Thyroid gland (tissue), 4 donors: ENCODE measurements around the gene SHC4. TPM values are rescaled to one million over a fixed set of nuclear protein-coding genes. Genes with fewer than 3 reads are reported as not detected.

Experiments used
- DNase-seq, 2 donors: peaks; one replicate each; pipeline ENCODE4 v3.0.0-alpha.2; 2019
- H3K27ac ChIP-seq, 3 donors: fragments of 200-600 bp; sonication (generic); 1 replicate in 2 of 3; 2 replicates in 1 of 3; pipeline ENCODE4 v1.5.1; 2016 to 2019; ENCODE audit warnings: mild to moderate bottlenecking in 1 of 3, moderate library complexity in 1 of 3
- H3K27me3 ChIP-seq: fragments of 200-600 bp; sonication (generic); one replicate; pipeline ENCODE4 v1.5.1; 2019
- H3K36me3 ChIP-seq, 2 donors: fragments of 200-600 bp; sonication (generic); one replicate each; pipeline ENCODE4 v1.5.1; 2016 to 2019
- H3K4me1 ChIP-seq, 2 donors: fragments of 200-600 bp; sonication (generic); one replicate each; pipeline ENCODE4 v1.5.1; 2017 to 2019
- H3K4me3 ChIP-seq, 3 donors: fragments of 200-600 bp; sonication (generic); replicated peaks in 1 of 3; 1 replicate in 2 of 3; 2 replicates in 1 of 3; pipeline ENCODE4 v1.5.1; 2016; ENCODE audit warnings: mild to moderate bottlenecking in 1 of 3
- H3K9me3 ChIP-seq: fragments of 200-600 bp; sonication (generic); one replicate; pipeline ENCODE4 v1.5.1; 2017
- POLR2A ChIP-seq, 2 donors: fragments of 450-650 bp; IDR thresholded peaks; one replicate each; pipeline ENCODE4 v1.6.1; 2017; ENCODE audit warnings: antibody characterized with exemption in 2 of 2, mild to moderate bottlenecking in 2 of 2, moderate library complexity in 1 of 2
- WGBS, 2 donors: methylation state at CpG; one replicate each; pipeline ENCODE4 v1.1.5; 2017; 5-methylcytosine and 5-hydroxymethylcytosine counted together
- intact Hi-C: fragments of 100-400 bp; cut with DNase I; formaldehyde crosslinking; loops from one replicate; pipeline ENCODE4 v1.15.1; 2023
- total RNA-seq, 4 donors: library from RNA; depleted of rRNA; stranded (reverse); fragments of >200 nt; gene quantifications; one replicate each; pipeline ENCODE4 v1.2.3, GENCODE V29; 2016
- TF ChIP-seq, protein P1 (sequence below), 6 experiments: fragments of 200-600 bp in 3 of 6; fragments of 450-650 bp in 3 of 6; sonication (generic) in 3 of 6; IDR thresholded peaks; one replicate each; pipeline ENCODE4 v1.5.1; 2016 to 2019; ENCODE audit warnings: antibody characterized with exemption in 6 of 6, mild to moderate bottlenecking in 2 of 6, inconsistent platforms in 1 of 6, moderate library complexity in 1 of 6

Gene SHC4
- total RNA-seq, 4 donors from 2014 or later = 0.13 to 1.1 (median 0.49) TPM

DNA sequence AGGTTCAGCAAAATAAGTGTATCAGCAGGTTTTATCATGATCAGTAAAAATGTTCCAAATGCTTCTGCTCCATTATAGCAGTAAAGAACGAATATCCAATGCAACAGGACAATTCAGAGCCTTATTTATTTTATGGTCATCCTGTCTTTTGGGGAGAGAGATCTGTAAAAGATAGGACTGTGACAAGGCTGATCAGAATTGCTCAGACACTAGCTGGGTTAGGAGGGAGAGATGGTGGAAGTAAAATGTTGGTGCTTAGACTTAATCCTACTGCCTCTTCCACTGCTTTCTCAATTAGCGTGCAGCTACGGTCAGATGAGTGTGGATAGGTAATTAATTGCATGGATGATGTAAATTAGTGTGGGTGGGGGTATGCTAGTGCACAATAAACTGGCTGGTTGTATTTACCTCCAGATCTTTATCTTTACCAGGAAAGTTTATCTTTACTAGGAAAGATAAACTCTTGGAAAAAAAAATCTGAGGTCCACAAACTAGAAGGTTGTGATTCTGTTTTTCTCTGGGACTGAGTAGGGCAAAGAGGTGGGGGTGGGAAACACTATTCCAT, 83.6 kb downstream of the SHC4 start:
- no peak overlapping the region for H3K4me3 ChIP-seq
- no peaks in the 10 kb centered on the region for H3K36me3 ChIP-seq
- DNase-seq = no peak
- H3K27ac ChIP-seq = no peak overlapping the region
- H3K9me3 ChIP-seq = no peaks in the 10 kb centered on the region
- no peaks in the 10 kb centered on the region for H3K27me3 ChIP-seq
- WGBS, 2 donors = 75 to 80% methylated on average over 3 of the region's 3 CpGs
- H3K4me1 ChIP-seq = peaks cover 9 to 19% of the 10 kb centered on the region in 2 donors
- intact Hi-C loops = no loop called here
- TF ChIP-seq, protein P1, sequence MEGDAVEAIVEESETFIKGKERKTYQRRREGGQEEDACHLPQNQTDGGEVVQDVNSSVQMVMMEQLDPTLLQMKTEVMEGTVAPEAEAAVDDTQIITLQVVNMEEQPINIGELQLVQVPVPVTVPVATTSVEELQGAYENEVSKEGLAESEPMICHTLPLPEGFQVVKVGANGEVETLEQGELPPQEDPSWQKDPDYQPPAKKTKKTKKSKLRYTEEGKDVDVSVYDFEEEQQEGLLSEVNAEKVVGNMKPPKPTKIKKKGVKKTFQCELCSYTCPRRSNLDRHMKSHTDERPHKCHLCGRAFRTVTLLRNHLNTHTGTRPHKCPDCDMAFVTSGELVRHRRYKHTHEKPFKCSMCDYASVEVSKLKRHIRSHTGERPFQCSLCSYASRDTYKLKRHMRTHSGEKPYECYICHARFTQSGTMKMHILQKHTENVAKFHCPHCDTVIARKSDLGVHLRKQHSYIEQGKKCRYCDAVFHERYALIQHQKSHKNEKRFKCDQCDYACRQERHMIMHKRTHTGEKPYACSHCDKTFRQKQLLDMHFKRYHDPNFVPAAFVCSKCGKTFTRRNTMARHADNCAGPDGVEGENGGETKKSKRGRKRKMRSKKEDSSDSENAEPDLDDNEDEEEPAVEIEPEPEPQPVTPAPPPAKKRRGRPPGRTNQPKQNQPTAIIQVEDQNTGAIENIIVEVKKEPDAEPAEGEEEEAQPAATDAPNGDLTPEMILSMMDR (IDR thresholded peaks at IDR 0.05) = no peak
- no peak for TF ChIP-seq POLR2A (IDR thresholded peaks at IDR 0.05)

DNA sequence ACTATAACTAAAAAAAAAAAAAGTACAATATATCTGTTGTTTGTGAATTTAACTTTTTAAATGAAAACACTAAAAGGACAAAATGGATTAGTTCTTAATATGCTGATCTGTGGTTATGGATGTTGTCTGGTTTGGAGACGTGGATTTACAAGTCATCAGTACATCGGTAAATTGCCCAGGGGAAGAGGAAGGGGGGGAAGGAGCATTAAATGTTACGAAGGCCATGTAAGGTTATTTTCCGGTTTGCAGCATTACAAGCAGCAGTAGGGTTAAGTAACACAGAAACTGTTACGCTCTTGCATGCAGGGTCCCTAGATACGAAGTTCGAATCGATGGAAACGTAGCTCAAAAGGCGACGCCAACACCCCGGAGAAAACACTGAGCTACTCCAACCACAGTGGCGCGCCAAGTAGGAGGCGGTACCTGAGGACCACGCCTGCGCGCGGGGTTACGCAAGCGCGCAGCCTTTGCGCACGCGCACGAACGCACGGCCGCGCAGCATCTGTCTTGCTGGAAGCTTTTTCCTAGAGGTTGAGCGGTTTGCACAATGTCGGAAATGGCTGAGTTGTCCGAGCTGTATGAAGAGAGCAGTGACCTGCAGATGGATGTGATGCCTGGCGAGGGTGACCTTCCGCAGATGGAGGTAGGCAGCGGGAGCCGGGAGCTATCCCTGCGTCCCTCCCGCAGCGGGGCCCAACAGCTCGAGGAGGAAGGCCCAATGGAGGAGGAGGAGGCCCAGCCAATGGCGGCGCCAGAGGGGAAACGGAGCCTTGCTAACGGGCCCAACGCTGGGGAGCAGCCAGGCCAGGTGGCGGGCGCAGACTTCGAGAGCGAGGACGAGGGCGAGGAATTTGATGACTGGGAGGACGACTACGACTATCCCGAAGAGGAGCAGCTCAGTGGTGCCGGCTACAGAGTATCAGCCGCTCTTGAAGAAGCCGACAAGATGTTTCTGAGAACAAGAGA, 85.8 kb downstream of the SHC4 start, which contains the start of gene EID1:
Gene EID1 (plus strand): TSS at position 505 of the 966 bp plus-strand sequence. CDS start 43 bp downstream, at position 548.
- Histone ChIP-seq H3K27me3 (no peaks in the 10 kb centered on the region), H3K36me3 (no peaks in the 10 kb centered on the region), H3K27ac (peak within 1 kb of the TSS; percentile 74 to 84 (median 79)), H3K4me1 (peaks cover 9 to 19% of the 10 kb centered on the region in 2 donors), H3K4me3 (peak within 1 kb of the TSS; percentile 77 to 90 (median 88)), H3K9me3 (no peaks in the 10 kb centered on the region)
- WGBS, 2 donors = 0% methylated on average over 42 to 52 of the region's 58 CpGs
- intact Hi-C loops = no loop called here
- TF ChIP-seq POLR2A (IDR thresholded peaks at IDR 0.05) = peak in 1 of 2 donors; percentile 90
- TF ChIP-seq, protein P1 (IDR thresholded peaks at IDR 0.05) = peak in 1 of 6 experiments; percentile 34
- peak; percentile 91 to 92 for DNase-seq

DNA sequence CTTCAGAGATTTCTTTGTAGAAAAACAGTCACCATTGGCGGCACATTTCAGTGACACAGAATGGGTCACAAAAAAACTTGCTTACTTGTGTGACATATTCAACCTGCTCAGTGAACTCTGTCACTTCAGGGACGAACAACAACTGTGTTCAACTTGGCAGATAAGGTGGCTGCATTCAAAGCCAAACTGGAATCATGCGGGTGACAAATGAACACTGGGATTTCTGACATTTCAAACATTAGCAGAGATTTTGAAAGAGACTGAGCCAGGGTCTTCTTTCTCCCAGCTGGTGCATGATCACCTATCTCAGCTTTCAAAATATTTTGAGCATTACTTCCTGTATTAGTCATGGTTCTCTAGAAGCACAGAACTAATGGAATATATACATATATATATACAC, 87.7 kb downstream of the SHC4 start:
- Histone ChIP-seq H3K4me3 (no peak overlapping the region), H3K4me1 (peaks cover 9 to 19% of the 10 kb centered on the region in 2 donors), H3K27ac (no peak overlapping the region), H3K36me3 (no peaks in the 10 kb centered on the region), H3K9me3 (no peaks in the 10 kb centered on the region), H3K27me3 (no peaks in the 10 kb centered on the region)
- TF ChIP-seq, protein P1 (IDR thresholded peaks at IDR 0.05) = no peak
- no peak for TF ChIP-seq POLR2A (IDR thresholded peaks at IDR 0.05)
- 83 to 92% methylated on average over 3 of the region's 3 CpGs for WGBS, 2 donors
- intact Hi-C loops = no loop called here
- no peak for DNase-seq

GRCh38 chr15:48875241-48875960, 88.3 kb downstream of the SHC4 start:
- no peak for DNase-seq
- TF ChIP-seq POLR2A (IDR thresholded peaks at IDR 0.05) = no peak
- TF ChIP-seq, protein P1 (IDR thresholded peaks at IDR 0.05) = no peak
- Histone ChIP-seq H3K27ac (no peak overlapping the region), H3K36me3 (no peaks in the 10 kb centered on the region), H3K4me3 (no peak overlapping the region), H3K27me3 (no peaks in the 10 kb centered on the region), H3K4me1 (peaks cover 9 to 17% of the 10 kb centered on the region in 2 donors), H3K9me3 (no peaks in the 10 kb centered on the region)
- WGBS, 2 donors = 71 to 84% methylated on average over 2 of the region's 2 CpGs
- intact Hi-C loops = no loop called here
